HepG2 (cell line): Measurements from ENCODE around the gene TRMT1L.

Experiments used
- EED ChIP-seq: sonication (generic); formaldehyde crosslinking; IDR thresholded peaks from 2 replicates; pipeline ENCODE4 v1.5.0; 2020; ENCODE audit warnings: mild to moderate bottlenecking, missing genetic modification reagents
- HMG20B ChIP-seq: conservative IDR thresholded peaks from 2 replicates; pipeline ENCODE4 v1.6.1; 2016; ENCODE audit warnings: missing genetic modification reagents, missing compliant biosample characterization
- ZNF317 ChIP-seq: sonication (generic); formaldehyde crosslinking; IDR thresholded peaks from 2 replicates; pipeline ENCODE4 v1.5.0; 2020; ENCODE audit warnings: mild to moderate bottlenecking, missing genetic modification reagents
- TF ChIP-seq, protein P1 (sequence below): sonication (generic); formaldehyde crosslinking; IDR thresholded peaks from 2 replicates; pipeline ENCODE4 v1.5.0; 2020; ENCODE audit warnings: mild to moderate bottlenecking, missing genetic modification reagents, moderate library complexity
- TF ChIP-seq, protein P2 (sequence below): sonication (generic); formaldehyde crosslinking; IDR thresholded peaks from 2 replicates; pipeline ENCODE4 v1.4.0; 2020; ENCODE audit warnings: mild to moderate bottlenecking, missing genetic modification reagents
- TF ChIP-seq, protein P3 (sequence below): sonication (generic); formaldehyde crosslinking; IDR thresholded peaks from 2 replicates; pipeline ENCODE4 v1.5.0; 2020; ENCODE audit warnings: mild to moderate bottlenecking, missing genetic modification reagents, borderline replicate concordance

DNA sequence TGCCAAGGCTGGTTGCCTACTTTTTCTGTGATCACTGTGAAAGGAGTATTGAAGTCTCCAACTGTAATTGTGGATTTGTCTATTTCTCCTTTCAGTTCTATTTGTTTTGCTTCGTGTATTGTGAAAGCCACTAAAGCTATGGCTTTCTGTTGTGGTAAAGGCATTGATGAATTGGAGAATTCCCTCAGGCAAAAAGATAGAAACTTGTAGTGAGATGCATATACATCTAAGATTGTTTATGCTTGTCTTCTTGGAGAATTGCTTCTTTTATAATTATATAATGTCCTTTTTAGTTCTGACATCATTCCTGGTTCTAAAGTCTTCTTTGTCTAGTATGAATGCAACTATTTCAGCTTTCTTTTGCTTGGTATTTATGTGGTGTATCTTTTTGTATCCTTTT lies 37.0 kb upstream of the TRMT1L start:
- TF ChIP-seq, protein P1, sequence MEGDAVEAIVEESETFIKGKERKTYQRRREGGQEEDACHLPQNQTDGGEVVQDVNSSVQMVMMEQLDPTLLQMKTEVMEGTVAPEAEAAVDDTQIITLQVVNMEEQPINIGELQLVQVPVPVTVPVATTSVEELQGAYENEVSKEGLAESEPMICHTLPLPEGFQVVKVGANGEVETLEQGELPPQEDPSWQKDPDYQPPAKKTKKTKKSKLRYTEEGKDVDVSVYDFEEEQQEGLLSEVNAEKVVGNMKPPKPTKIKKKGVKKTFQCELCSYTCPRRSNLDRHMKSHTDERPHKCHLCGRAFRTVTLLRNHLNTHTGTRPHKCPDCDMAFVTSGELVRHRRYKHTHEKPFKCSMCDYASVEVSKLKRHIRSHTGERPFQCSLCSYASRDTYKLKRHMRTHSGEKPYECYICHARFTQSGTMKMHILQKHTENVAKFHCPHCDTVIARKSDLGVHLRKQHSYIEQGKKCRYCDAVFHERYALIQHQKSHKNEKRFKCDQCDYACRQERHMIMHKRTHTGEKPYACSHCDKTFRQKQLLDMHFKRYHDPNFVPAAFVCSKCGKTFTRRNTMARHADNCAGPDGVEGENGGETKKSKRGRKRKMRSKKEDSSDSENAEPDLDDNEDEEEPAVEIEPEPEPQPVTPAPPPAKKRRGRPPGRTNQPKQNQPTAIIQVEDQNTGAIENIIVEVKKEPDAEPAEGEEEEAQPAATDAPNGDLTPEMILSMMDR, result no peak
- TF ChIP-seq, protein P2, sequence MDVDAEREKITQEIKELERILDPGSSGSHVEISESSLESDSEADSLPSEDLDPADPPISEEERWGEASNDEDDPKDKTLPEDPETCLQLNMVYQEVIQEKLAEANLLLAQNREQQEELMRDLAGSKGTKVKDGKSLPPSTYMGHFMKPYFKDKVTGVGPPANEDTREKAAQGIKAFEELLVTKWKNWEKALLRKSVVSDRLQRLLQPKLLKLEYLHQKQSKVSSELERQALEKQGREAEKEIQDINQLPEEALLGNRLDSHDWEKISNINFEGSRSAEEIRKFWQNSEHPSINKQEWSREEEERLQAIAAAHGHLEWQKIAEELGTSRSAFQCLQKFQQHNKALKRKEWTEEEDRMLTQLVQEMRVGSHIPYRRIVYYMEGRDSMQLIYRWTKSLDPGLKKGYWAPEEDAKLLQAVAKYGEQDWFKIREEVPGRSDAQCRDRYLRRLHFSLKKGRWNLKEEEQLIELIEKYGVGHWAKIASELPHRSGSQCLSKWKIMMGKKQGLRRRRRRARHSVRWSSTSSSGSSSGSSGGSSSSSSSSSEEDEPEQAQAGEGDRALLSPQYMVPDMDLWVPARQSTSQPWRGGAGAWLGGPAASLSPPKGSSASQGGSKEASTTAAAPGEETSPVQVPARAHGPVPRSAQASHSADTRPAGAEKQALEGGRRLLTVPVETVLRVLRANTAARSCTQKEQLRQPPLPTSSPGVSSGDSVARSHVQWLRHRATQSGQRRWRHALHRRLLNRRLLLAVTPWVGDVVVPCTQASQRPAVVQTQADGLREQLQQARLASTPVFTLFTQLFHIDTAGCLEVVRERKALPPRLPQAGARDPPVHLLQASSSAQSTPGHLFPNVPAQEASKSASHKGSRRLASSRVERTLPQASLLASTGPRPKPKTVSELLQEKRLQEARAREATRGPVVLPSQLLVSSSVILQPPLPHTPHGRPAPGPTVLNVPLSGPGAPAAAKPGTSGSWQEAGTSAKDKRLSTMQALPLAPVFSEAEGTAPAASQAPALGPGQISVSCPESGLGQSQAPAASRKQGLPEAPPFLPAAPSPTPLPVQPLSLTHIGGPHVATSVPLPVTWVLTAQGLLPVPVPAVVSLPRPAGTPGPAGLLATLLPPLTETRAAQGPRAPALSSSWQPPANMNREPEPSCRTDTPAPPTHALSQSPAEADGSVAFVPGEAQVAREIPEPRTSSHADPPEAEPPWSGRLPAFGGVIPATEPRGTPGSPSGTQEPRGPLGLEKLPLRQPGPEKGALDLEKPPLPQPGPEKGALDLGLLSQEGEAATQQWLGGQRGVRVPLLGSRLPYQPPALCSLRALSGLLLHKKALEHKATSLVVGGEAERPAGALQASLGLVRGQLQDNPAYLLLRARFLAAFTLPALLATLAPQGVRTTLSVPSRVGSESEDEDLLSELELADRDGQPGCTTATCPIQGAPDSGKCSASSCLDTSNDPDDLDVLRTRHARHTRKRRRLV (CRISPR knock-in tag), result no peak
- TF ChIP-seq, protein P3, sequence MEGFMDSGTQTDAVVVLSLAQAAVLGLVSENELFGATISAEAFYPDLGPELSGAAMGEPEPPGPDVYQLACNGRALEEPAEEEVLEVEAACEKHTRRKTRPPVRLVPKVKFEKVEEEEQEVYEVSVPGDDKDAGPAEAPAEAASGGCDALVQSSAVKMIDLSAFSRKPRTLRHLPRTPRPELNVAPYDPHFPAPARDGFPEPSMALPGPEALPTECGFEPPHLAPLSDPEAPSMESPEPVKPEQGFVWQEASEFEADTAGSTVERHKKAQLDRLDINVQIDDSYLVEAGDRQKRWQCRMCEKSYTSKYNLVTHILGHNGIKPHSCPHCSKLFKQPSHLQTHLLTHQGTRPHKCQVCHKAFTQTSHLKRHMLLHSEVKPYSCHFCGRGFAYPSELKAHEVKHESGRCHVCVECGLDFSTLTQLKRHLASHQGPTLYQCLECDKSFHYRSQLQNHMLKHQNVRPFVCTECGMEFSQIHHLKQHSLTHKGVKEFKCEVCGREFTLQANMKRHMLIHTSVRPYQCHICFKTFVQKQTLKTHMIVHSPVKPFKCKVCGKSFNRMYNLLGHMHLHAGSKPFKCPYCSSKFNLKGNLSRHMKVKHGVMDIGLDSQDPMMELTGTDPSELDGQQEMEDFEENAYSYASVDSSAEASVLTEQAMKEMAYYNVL, result no peak
- no peak for TF ChIP-seq ZNF317 (CRISPR knock-in tag)
- no peak for TF ChIP-seq HMG20B (CRISPR knock-in tag)
- no peak for TF ChIP-seq EED (CRISPR knock-in tag)
